Measurements from ENCODE around the gene PTPRG. TPM values are rescaled to one million over a fixed set of nuclear protein-coding genes. Genes with fewer than 3 reads are reported as not detected.

The PTPRG gene
- total RNA-seq, 2 experiments from 2014 or later, result 0.03 to 0.05 TPM

- POLR2A ChIA-PET, result no interaction called here
- no peaks in the 10 kb centered on the region for H3K27me3 Mint-ChIP-seq
- H3K9me3 Mint-ChIP-seq, result no peaks in the 10 kb centered on the region
- no peaks in the 10 kb centered on the region for H3K36me3 Mint-ChIP-seq (ENCODE audit: low read depth)
- H3K27ac ChIP-seq (ENCODE audit: low read depth in 1 of 2, low read length in 2 of 2), result no peak overlapping the region
- H3K27me3 ChIP-seq (ENCODE audit: control insufficient read depth in 1 of 2, insufficient read depth in 2 of 2, low read length in 2 of 2), result no peaks in the 10 kb centered on the region
- no peak overlapping the region for H3K4me3 ChIP-seq (ENCODE audit: low read length)
- TF ChIP-seq CTCF (IDR thresholded peaks at IDR 0.05), result no peak
- H3K4me3 Mint-ChIP-seq, result no peak overlapping the region
- no peaks in the 10 kb centered on the region for H3K9me3 ChIP-seq (ENCODE audit: control insufficient read depth in 1 of 2, insufficient read depth in 1 of 2, low read length in 2 of 2)
- H3K36me3 ChIP-seq (ENCODE audit: insufficient read depth, low read length), result no peaks in the 10 kb centered on the region
- DNase-seq, result no peak
- ATAC-seq (ENCODE audit: poor library complexity), result no peak
- H3K4me1 Mint-ChIP-seq (ENCODE audit: low read depth), result no peaks in the 10 kb centered on the region
- CTCF ChIA-PET, result no interaction called here
- no peak overlapping the region for H3K27ac Mint-ChIP-seq
- H3K4me1 ChIP-seq (ENCODE audit: insufficient read depth, low read length), result no peaks in the 10 kb centered on the region
- intact Hi-C loops (cut with DNase I, micrococcal nuclease), result no loop called here
These were observed 650.5 kb downstream of the PTPRG start for GRCh38 chr3:62211675-62212429.

GRCh38 chr3:62214850-62215249 lies 653.5 kb downstream of the PTPRG start:
- Histone ChIP-seq H3K36me3 (ENCODE audit: insufficient read depth, low read length) (no peaks in the 10 kb centered on the region), H3K4me1 (ENCODE audit: insufficient read depth, low read length) (no peaks in the 10 kb centered on the region), H3K27ac (ENCODE audit: low read depth in 1 of 2, low read length in 2 of 2) (no peak overlapping the region), H3K27me3 (ENCODE audit: control insufficient read depth in 1 of 2, insufficient read depth in 2 of 2, low read length in 2 of 2) (no peaks in the 10 kb centered on the region), H3K4me3 (ENCODE audit: low read length) (no peak overlapping the region), H3K9me3 (ENCODE audit: control insufficient read depth in 1 of 2, insufficient read depth in 1 of 2, low read length in 2 of 2) (peaks cover 0 to 5% of the 10 kb centered on the region in 2 experiments)
- no peaks in the 10 kb centered on the region for H3K9me3 Mint-ChIP-seq
- DNase-seq (no peak), ATAC-seq (ENCODE audit: poor library complexity) (no peak)
- no peak for TF ChIP-seq CTCF (IDR thresholded peaks at IDR 0.05)
- H3K4me1 Mint-ChIP-seq (ENCODE audit: low read depth), result no peaks in the 10 kb centered on the region
- intact Hi-C loops (cut with DNase I, micrococcal nuclease), result no loop called here
- no peaks in the 10 kb centered on the region for H3K36me3 Mint-ChIP-seq (ENCODE audit: low read depth)
- no peak overlapping the region for H3K4me3 Mint-ChIP-seq
- POLR2A ChIA-PET, result no interaction called here
- CTCF ChIA-PET, result no interaction called here
- H3K27ac Mint-ChIP-seq, result no peak overlapping the region
- H3K27me3 Mint-ChIP-seq, result no peaks in the 10 kb centered on the region

- H3K9me3 Mint-ChIP-seq, result no peaks in the 10 kb centered on the region
- no peak overlapping the region for H3K4me3 ChIP-seq (ENCODE audit: low read length)
- intact Hi-C loops (cut with DNase I, micrococcal nuclease), result no loop called here
- H3K4me1 ChIP-seq (ENCODE audit: insufficient read depth, low read length), result no peaks in the 10 kb centered on the region
- H3K9me3 ChIP-seq (ENCODE audit: control insufficient read depth in 1 of 2, insufficient read depth in 1 of 2, low read length in 2 of 2), result peaks cover 0 to 5% of the 10 kb centered on the region in 2 experiments
- CTCF ChIA-PET, result no interaction called here
- POLR2A ChIA-PET, result no interaction called here
- no peak for TF ChIP-seq CTCF (IDR thresholded peaks at IDR 0.05)
- no peaks in the 10 kb centered on the region for H3K27me3 Mint-ChIP-seq
- DNase-seq (no peak), ATAC-seq (ENCODE audit: poor library complexity) (no peak)
- H3K27ac ChIP-seq (ENCODE audit: low read depth in 1 of 2, low read length in 2 of 2), result no peak overlapping the region
- H3K27me3 ChIP-seq (ENCODE audit: control insufficient read depth in 1 of 2, insufficient read depth in 2 of 2, low read length in 2 of 2), result no peaks in the 10 kb centered on the region
- H3K27ac Mint-ChIP-seq, result no peak overlapping the region
- no peaks in the 10 kb centered on the region for H3K4me1 Mint-ChIP-seq (ENCODE audit: low read depth)
- H3K36me3 ChIP-seq (ENCODE audit: insufficient read depth, low read length), result no peaks in the 10 kb centered on the region
- no peaks in the 10 kb centered on the region for H3K36me3 Mint-ChIP-seq (ENCODE audit: low read depth)
- no peak overlapping the region for H3K4me3 Mint-ChIP-seq
These were observed 659.2 kb downstream of the PTPRG start for GRCh38 chr3:62220616-62221015.

All from CD4-positive, alpha-beta T cell (primary cell).